DND-41 (cell line): ENCODE measurements around the gene MYOCOS.
"Not testable (repeated sequence)": the region's sequence is repeated elsewhere in the genome, so short reads cannot be mapped to it uniquely, and the experiment has no call there.

Experiments used
- ATAC-seq: fragments of 200-7000 bp; cut with Tn5 transposase; 3 replicates; pipeline ENCODE4 v1.9.1; 2021; ENCODE audit warnings: low read depth; ENCODE audit not compliant: insufficient read depth
- DNase-seq: peaks from one replicate; pipeline ENCODE4 v3.0.0-alpha.2; 2020
- H2AFZ ChIP-seq: 2 replicates; pipeline ENCODE4 v1.6.0; 2012; ENCODE audit warnings: low read depth, low read length
- H3K27ac ChIP-seq: 2 replicates; pipeline ENCODE4 v1.5.1; 2012; ENCODE audit warnings: low read length, inconsistent platforms
- H3K27me3 ChIP-seq: fragments of 200-600 bp; sonication (generic); 2 replicates; pipeline ENCODE4 v1.6.0; 2012; ENCODE audit warnings: low read length, mild to moderate bottlenecking, inconsistent platforms; ENCODE audit not compliant: insufficient read depth, poor library complexity
- H3K36me3 ChIP-seq: 2 replicates; pipeline ENCODE4 v1.5.1; 2012; ENCODE audit warnings: low read length, inconsistent platforms; ENCODE audit not compliant: insufficient read depth
- H3K4me1 ChIP-seq: 2 replicates; pipeline ENCODE4 v1.5.1; 2012; ENCODE audit warnings: mild to moderate bottlenecking, low read length; ENCODE audit not compliant: insufficient read depth
- H3K4me2 ChIP-seq: 2 replicates; pipeline ENCODE4 v1.6.0; 2012; ENCODE audit warnings: mild to moderate bottlenecking, moderate library complexity, low read length, inconsistent platforms; ENCODE audit not compliant: insufficient read depth
- H3K4me3 ChIP-seq, 2 experiments: fragments of 200-600 bp in 1 of 2; shearing (Covaris generic) in 1 of 2; 2 replicates each; pipeline ENCODE4 v1.5.1; 2012 to 2016; ENCODE audit warnings: inconsistent platforms in 2 of 2, low read length in 2 of 2, mild to moderate bottlenecking in 2 of 2, low read depth in 1 of 2, moderate library complexity in 1 of 2
- H3K79me2 ChIP-seq: 2 replicates; pipeline ENCODE4 v1.6.0; 2012; ENCODE audit warnings: low read length, inconsistent platforms; ENCODE audit not compliant: insufficient read depth
- H3K9ac ChIP-seq: 2 replicates; pipeline ENCODE4 v1.6.0; 2012; ENCODE audit warnings: low read depth, mild to moderate bottlenecking, inconsistent platforms, low read length, moderate library complexity
- H3K9me3 ChIP-seq: 2 replicates; pipeline ENCODE4 v1.5.1; 2012; ENCODE audit warnings: low read length, moderate library complexity, mild to moderate bottlenecking, inconsistent platforms; ENCODE audit not compliant: insufficient read depth, severe bottlenecking
- H4K20me1 ChIP-seq: 2 replicates; pipeline ENCODE4 v1.6.0; 2012; ENCODE audit warnings: low read length; ENCODE audit not compliant: insufficient read depth
- EZH2 ChIP-seq: IDR thresholded peaks from 3 replicates; pipeline ENCODE4 v1.6.1; 2012; ENCODE audit warnings: borderline replicate concordance, low read depth, mild to moderate bottlenecking, moderate library complexity, low read length, inconsistent platforms; ENCODE audit not compliant: severe bottlenecking
- TF ChIP-seq, protein P1 (sequence below): IDR thresholded peaks from 2 replicates; pipeline ENCODE4 v1.5.1; 2012; ENCODE audit warnings: borderline replicate concordance, low read length, moderate library complexity, mild to moderate bottlenecking; ENCODE audit not compliant: poor library complexity, severe bottlenecking; ENCODE audit errors: extremely low read depth

MYOCOS gene

DNA sequence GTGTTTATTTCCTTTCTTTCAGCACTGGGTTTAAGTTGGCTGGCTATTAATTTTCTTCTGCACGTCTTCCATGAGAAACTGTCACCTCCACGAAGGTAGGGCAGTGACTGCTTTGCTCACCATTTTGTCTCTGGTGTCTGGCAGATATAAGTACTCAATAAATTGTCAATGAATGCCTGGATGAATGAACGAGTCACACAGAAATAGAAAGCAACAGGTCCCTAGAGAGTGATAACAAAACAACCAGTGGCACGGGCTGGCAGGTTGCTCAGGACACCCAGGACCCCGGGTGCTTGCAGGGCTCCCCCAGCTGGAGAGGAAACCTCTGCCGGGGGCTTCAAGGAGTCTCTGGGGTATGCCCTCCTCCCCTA is 33.7 kb downstream of the MYOCOS start:
- Histone ChIP-seq H3K4me1 (no peaks in the 10 kb centered on the region), H3K9me3 (no peaks in the 10 kb centered on the region), H3K27me3 (peaks cover 32% of the 10 kb centered on the region), H3K27ac (no peak overlapping the region), H3K79me2 (no peaks in the 10 kb centered on the region), H3K36me3 (no peaks in the 10 kb centered on the region), H3K9ac (no peak overlapping the region), H3K4me2 (no peak overlapping the region), H3K4me3 (no peak overlapping the region), H4K20me1 (no peaks in the 10 kb centered on the region), H2AFZ (0 out of 2 replicates have a peak overlapping the region, but pooled peaks have one; percentile 15)
- ATAC-seq (no peak), DNase-seq (no peak)
- TF ChIP-seq EZH2 = no peak
- TF ChIP-seq, protein P1, sequence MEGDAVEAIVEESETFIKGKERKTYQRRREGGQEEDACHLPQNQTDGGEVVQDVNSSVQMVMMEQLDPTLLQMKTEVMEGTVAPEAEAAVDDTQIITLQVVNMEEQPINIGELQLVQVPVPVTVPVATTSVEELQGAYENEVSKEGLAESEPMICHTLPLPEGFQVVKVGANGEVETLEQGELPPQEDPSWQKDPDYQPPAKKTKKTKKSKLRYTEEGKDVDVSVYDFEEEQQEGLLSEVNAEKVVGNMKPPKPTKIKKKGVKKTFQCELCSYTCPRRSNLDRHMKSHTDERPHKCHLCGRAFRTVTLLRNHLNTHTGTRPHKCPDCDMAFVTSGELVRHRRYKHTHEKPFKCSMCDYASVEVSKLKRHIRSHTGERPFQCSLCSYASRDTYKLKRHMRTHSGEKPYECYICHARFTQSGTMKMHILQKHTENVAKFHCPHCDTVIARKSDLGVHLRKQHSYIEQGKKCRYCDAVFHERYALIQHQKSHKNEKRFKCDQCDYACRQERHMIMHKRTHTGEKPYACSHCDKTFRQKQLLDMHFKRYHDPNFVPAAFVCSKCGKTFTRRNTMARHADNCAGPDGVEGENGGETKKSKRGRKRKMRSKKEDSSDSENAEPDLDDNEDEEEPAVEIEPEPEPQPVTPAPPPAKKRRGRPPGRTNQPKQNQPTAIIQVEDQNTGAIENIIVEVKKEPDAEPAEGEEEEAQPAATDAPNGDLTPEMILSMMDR = no peak

DNA sequence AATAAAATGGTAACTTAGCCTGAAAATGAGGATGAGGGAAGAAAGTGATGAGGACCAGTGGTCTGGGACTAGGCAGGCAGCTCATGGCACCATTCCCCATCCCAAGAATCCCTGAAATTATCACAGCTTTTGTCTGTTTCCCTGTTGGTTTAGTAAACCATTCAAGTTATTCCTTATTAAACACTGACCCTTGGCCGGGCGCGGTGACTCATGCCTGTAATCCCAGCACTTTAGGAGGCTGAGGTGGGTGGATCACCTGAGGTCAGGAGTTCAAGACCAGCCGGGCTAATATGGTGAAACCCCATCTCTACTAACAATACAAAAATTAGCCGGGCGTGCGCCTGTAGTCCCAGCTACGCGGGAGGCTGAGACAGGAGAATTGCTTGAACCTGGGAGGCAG is 34.2 kb downstream of the MYOCOS start:
- not testable (repeated sequence) for H3K36me3 ChIP-seq, ATAC-seq, H3K79me2 ChIP-seq, H2AFZ ChIP-seq, H4K20me1 ChIP-seq, H3K4me1 ChIP-seq, H3K9ac ChIP-seq, H3K4me3 ChIP-seq, H3K4me2 ChIP-seq, DNase-seq, H3K27ac ChIP-seq, H3K9me3 ChIP-seq
- H3K27me3 ChIP-seq = peaks cover 32% of the 10 kb centered on the region

DNA sequence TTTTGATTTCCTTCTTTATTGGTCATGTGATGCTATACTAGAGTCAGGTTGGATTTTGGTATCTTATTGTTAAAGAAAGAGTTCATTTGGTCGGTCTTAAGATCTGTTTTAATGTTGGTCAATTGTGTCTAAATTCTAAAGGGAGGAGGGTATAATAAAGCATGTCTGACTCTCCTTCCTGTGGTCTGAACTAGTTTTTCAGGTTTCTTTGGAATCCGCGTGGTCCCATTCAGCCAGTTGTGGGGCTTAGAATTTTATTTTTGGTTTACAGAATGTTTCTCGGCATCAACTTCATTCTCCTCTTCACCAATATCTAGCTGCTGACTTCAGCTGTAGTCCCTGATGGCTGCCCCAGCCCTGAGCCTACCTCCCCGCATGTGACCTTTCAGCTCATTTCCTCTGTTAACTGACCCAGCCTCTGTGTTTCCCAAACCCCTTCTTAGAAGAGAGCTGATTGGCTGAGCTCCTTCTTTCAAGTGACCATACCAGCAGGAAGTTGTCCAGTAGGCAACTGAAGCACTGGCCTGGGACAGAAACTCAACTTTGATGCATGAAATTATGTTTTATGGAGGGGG is 39.1 kb downstream of the MYOCOS start:
- no peaks in the 10 kb centered on the region for H3K9me3 ChIP-seq

DNA sequence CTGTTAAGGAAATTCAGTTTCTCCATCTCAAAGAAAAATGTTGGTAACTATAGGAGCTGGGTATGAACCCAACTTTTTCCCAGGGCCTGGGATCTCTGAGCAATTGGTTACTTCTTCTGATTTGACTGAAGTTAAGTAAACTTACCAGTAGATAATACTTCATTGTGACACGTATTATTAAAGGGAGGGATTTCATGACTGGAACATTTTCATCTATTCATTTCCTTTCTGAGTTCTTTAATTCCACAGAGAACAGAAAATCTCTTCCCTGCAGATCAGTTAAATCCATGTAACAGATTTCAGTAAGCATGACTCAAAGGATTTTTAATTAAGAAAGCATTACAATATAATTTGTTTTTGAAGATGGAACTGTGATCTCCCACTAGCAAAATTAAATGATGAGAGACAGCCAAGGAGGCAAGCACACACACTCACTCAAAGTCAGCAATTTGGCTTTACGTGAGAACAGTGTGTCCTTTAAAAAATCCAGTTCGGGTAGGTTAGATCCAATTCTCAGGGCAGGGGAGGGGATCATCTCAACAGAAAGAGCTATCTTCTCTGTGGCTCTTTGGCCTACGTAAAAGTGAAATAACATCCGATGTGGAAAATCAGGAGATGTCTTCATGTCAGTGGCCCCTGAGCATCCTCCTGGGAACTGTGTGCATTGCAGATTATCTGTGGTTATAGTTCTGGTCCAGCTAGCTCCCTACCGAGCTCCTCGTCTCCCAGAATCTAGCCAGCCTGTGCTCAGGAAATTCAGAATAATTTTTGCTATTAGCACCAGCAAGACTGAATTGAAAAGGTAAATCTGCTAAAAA is 41.2 kb downstream of the MYOCOS start:
- Histone ChIP-seq H4K20me1 (no peaks in the 10 kb centered on the region), H3K27me3 (no peaks in the 10 kb centered on the region), H3K36me3 (no peaks in the 10 kb centered on the region), H3K79me2 (no peaks in the 10 kb centered on the region), H3K4me2 (no peak overlapping the region), H3K9me3 (no peaks in the 10 kb centered on the region), H3K4me1 (no peaks in the 10 kb centered on the region), H3K4me3 (no peak overlapping the region), H3K9ac (no peak overlapping the region), H3K27ac (no peak overlapping the region), H2AFZ (no peak overlapping the region)
- DNase-seq (no peak), ATAC-seq (no peak)
- TF ChIP-seq EZH2 = no peak
- TF ChIP-seq, protein P1 = no peak

More for the DNA sequence above, 39.1 kb downstream of the MYOCOS start:
- TF ChIP-seq, protein P1 = no peak
- no peak for TF ChIP-seq EZH2
- Histone ChIP-seq H4K20me1 (no peaks in the 10 kb centered on the region), H3K4me2 (no peak overlapping the region), H3K4me1 (no peaks in the 10 kb centered on the region), H3K27me3 (no peaks in the 10 kb centered on the region), H2AFZ (no peak overlapping the region), H3K4me3 (no peak overlapping the region), H3K27ac (no peak overlapping the region), H3K9ac (no peak overlapping the region), H3K36me3 (no peaks in the 10 kb centered on the region), H3K79me2 (no peaks in the 10 kb centered on the region)
- no peak for DNase-seq
- ATAC-seq = no peak
